Stimulated activated CD4-positive, alpha-beta T cell treated with anti-CD3 and anti-CD28 coated beads, Interleukin-12 subunit alpha, Interleukin-12 subunit beta, amount 100 ng/mL, for 48 hours (primary cell): Measurements from ENCODE around the gene TRMT1.

Experiments
- DNase-seq, 3 donors: peaks; one replicate each; pipeline ENCODE4 v3.0.0-alpha.2; 2020; ENCODE audit warnings: low read depth in 2 of 3, low spot score in 1 of 3

TRMT1 gene

DNA sequence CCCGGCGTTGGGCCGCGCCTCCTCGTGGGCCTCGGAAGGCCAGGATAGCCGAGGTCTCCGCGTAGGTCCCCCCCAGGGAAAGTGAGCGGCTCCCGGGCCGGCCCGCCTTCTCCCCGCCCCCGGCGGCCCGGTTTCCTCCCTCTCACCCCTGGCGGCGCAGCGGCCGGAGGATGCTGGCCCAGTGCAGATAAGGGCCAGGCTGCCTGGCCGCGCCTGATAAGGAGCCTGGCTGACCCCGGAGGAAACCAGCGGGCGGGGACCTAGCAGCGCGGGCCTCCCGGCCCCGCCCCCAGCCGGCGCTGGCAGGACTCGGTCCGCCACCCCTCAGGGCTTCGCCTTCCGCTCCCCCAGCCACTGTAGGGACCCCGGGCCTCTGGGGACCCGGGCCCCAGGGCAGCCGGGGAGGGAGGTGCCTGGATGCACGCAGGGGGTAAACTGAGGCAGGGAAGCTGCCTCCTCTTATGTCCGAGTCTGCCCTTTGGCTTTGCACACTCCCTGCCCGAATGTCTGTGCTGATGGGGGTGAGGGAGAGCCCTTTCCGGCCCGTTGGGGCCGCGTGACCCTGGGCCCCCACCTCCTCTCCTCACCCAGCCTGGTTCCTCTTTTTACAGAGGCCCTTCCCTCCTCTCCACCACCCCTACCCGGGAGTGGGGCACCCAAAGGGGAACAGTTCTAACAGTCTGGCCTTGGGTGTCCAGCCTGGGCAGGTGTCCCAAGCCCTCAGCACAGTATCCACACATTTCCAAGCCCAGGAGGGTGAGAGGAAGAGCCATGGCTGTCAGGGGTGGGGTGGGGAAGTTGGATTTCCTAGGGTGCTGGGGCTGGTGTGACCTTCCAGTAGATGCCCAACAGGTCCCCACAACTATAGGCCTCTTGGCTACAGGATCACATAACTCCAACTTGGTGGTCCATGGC is 13.6 kb downstream of the TRMT1 start, which contains the start of gene LYL1:
LYL1 (minus strand) TSS at position 193 of the 915 bp plus-strand sequence. CDS start 1,687 bp downstream, outside the sequence.
- DNase-seq = no peak

DNA sequence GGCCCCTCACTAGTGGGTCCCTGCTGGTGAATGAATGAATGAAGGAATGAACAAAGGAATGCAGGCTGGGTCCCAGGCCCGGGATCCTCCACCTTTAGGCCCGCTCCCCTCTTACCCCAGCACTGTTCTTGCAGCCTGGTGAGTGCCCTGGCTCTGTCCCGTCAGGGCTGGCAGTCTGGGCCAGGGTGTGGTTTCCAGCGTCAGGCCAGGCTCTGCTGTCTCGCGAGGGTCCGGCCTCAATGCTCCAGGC is 14.2 kb downstream of the TRMT1 start:
- no peak for DNase-seq

- DNase-seq = no peak
These were observed 14.7 kb downstream of the TRMT1 start for GRCh38 chr19:13101590-13102415.

DNA sequence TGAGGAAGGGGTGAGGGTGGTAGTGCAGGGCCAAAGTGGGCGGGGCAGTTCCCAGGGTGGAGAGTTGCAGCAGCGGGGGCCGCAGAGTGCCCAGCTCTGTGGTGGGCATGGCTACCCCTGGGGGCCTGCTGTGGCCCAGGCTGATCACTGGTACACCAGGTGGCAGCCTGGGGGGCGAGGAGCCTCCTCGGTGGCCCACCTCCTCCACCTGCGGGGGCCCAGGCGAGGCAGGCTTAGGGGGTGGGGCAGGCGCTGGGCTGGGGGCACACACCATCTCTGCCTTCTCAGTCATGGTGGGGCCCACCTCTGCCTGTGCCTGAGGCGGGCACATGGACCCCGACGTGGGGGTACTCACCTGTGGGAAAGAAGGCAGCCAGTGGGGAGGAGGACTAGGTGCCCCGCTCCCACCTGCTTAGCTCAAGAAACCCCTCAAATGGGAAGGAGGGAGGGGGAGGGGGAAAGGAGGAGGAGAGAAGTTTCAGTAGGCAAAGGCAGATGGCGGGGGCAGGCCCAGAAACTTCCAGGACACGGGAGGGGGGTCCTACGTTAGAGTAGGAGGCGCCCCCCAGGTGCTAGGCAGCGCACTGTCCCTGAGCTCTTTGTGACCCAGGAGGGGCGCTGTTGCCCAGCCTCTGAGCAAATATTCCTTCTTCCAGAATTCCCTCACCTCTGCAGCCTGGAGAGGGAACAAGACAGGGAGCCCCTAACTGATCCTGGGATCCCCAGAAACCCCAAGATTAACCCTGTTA is 15.5 kb downstream of the TRMT1 start:
- DNase-seq = no peak

GRCh38 chr19:13100031-13100588 is 16.4 kb downstream of the TRMT1 start:
- DNase-seq = peak; percentile 58 to 75 (median 62)

DNA sequence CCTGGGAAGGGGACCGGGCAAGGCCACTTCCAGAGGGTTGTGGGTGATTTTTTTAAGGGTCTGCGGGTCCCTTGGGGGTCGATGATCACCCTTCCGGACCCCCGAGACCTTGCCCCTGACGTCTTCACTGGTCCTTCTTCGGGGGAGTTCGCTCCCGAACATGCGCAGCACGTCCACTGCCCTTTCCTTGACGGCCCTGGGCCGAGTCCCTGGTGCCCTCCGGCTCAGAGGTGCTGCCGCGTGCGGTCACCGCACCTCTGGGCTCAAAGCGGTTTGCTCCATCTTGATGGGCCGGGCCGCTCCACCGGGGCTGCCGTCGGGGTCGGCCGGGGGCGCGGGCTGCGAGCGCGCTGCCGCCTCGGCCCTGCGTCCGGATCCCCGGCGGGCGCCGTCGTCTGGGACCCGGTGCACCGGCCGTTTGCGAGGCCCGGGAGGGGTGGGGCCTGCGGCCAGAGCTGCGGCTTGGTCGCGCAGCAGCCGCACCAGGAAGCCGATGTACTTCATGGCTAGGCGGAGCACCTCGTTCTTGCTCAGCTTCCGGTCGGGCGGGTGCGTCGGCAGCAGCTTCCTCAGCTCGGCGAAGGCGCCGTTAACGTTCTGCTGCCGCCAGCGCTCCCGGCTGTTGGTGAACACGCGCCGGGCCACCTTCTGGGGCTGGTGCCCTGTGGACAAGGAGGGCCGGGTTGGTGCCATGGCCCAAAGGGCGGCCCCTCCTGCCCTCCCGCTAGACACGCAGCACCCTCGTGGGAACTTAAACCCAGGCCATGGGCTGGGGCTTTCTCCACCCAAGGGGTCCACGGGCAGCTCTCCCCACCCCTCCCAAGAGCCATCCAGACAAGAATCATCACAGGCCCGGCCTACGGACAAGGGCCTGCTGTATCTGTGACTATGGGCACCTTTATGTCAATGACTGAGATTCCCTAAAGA is 17.2 kb downstream of the TRMT1 start:
- DNase-seq = peak in 2 of 3 donors; percentile 61 to 66

GRCh38 chr19:13098277-13099072 is 18.1 kb downstream of the TRMT1 start:
- DNase-seq = no peak

DNA sequence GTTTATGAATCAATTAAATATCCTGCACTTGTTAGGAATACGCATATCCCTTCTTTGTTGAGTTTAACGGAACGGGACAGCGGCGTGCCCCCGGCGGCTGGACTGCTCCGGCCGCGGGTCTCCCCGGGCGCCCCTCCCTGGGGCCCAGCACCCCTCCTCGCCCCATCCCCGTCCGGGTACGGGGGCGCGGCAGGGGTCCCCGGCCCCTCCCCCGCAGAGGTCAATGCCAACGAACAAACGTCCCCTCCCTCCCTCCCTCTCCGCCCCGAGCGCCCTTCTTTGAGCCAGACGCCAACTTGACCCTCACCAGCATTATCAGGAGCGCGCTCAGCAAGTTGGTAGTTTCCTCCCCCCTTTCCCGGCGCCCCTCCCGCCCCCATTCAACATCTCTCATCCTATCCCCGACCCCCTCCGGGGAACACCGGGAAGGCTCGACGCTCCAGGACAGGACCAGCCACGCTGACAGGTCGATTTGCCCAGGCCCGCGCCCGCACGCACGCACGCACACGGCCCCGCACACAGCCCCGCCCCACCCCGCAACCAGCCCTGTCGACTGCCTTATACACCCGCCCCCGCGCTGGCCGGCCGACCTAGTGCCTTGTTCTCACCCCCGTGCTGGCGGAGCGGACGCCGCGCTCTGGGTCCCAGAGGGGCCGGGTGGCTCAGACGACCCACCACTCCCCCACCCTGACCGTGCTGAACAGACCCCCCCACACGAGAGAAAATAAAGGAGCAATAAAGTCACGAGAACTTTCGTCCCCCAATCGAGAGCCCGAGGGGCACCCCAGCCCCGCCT is 18.9 kb downstream of the TRMT1 start:
- DNase-seq = no peak

DNA sequence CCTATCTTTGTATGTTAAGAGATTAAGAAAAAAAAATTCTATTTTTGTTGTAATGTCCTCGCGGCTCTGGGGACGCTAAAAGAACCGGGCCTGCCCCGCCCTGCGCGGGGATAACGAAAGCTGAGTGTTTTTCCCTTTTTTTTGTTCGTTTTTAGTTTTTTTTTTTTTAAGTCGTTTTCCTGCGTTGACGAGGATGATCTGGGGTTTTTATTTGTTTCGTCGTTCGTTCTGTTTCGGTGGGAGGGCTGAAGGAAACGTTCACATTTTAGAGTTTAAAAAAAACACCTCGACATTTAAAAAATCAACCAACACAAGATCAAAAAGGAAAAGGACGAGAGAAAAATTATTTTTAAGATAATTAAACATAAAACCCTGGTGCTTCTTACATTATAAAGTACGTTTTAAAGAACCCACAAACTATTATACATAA is 19.5 kb downstream of the TRMT1 start:
- no peak for DNase-seq

- no peak for DNase-seq
These were observed 20.3 kb downstream of the TRMT1 start for GRCh38 chr19:13095934-13096927.

GRCh38 chr19:13095393-13095784 is 21.2 kb downstream of the TRMT1 start:
- DNase-seq = no peak

DNA sequence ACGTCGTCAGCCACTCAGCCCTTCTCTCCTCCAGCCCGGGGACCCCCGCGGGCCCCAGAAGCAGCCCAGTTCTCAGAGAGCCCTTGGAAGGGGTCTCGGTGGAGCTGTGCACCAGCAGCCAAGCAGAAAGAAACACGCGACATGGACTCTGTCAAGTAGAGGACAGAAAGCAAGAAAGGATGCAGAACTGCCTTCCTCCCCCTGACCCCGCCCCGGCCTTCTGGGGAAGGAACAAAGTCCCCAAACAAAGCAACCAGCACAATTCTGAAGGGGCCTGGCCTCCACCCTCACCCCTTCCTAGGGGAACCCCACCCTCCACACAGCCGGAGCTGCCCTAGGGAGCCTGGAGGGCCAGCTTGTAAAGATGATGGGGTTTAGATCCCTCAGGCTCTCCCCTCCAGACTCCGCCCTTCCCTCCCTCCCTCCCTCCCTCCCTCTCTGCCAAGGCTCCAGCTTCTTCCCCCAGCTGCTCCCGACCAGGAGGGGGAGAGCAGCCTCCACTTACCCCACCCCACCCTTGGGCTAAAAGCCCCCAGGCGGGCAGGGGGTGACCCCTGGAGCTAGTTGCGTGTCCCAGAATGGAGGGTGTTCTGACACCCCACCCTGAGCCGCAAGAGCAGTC is 21.7 kb downstream of the TRMT1 start:
- no peak for DNase-seq

GRCh38 chr19:13094106-13094504 is 22.4 kb downstream of the TRMT1 start:
- no peak for DNase-seq

DNA sequence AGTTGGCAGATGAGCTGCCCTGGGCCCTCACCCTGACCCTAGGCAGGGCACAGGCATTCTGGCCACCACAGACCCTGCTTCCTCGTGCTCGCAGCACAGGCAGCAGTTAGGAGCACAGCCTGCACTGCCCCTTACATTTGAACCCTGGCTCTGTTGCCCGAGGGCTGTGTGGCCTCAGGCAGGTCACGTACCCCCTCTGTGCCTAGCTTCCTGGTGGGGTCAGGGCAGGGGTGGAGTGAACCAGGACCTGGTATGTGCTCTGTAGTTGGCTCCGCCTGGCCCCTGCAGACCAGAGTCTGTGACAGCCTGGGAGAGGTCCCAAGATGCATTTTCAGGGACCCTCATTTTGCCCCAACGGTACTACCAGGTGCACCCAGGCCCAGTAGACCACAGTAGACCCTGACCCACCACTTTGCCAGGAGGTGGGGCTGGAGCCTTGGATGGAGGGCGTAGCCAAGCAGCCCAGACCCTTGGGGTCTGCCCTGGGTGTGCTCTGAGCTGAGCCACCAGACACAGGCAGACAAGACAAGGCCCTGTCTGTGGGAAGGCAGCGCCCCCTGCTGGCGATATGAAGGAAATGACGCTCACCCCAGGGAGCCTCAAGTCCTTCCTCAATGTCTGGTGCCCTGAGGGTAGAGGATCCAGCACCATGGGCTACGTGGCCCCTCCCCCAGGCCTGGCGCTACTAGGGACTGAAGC is 23.0 kb downstream of the TRMT1 start:
- DNase-seq = peak; percentile 67 to 79 (median 69)

DNA sequence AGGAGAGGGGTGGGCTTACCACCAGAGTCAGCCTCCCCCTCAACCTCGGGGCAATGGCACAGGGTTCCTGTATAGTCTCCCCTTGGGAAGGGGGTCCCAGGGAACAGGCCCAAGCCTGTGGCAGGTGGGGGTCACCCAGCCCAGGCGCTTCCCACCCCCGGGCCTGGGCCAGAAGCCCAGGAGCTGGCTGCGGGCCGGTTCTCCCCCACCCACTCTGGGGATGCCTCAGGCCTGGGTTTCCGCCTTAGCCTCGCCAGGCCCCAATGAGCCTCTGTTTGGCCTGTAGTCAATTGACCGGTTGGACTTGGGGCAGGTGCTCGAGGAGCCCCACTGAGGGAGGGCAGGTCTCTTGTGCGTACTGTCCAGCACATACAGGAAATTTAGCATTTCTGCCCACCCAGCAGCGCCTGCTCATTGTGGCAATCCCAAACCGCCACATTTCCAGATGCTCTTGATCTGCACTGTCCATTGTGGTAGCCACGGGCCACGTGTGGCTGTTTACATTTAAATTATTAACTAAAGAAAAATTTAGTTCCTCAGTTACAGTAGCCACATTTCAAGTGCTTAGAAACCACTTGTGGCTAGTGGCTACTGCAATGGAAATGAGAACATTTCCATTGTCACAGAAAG is 23.8 kb downstream of the TRMT1 start:
- DNase-seq = no peak

DNA sequence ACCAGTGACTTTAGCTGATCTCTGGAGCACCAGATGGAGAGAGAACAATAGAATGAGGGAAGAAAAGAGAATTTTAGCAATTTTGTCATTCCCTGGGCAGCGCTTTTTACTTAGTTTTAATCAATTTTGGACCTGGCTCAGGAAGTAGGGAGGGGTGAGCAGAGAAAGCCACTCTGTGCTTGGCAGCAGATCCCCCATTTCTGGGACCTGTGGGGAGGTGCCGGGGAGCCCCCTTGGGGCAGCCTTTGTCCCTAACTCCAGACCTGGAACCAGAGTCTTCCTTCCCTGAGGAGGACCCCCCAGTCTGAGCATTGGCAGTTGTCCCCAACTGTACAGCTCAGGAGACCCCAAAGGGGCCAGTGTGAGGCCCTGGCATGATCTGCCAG is 24.4 kb downstream of the TRMT1 start:
- no peak for DNase-seq
